Fibroblast of villous mesenchyme (primary cell): ENCODE measurements around the gene CHRNA4. TPM values are rescaled to one million over a fixed set of nuclear protein-coding genes. Genes with fewer than 3 reads are reported as not detected.

Experiments used
- DNase-seq: peaks from one replicate; pipeline ENCODE4 v3.0.0-alpha.2; 2010; ENCODE audit warnings: low read depth
- H3K4me3 ChIP-seq: 2 replicates; pipeline ENCODE4 v1.5.1; 2011; ENCODE audit warnings: low read depth, mild to moderate bottlenecking, low read length
- CTCF ChIP-seq: IDR thresholded peaks from 2 replicates; pipeline ENCODE4 v1.5.1; 2012; ENCODE audit warnings: low read depth, mild to moderate bottlenecking, low read length; ENCODE audit not compliant: insufficient read depth
- total RNA-seq: library from RNA; depleted of rRNA; stranded (reverse); fragments of >200 nt; gene quantifications from 2 replicates; pipeline ENCODE4 v1.2.3, GENCODE V29; 2012

CHRNA4 gene
- total RNA-seq, 1 donor: not detected

- DNase-seq: no peak
- no peak overlapping the region for H3K4me3 ChIP-seq
- no peak for TF ChIP-seq CTCF
Observed at GRCh38 chr20:63329331-63330083, 31.6 kb downstream of the CHRNA4 start.

DNA sequence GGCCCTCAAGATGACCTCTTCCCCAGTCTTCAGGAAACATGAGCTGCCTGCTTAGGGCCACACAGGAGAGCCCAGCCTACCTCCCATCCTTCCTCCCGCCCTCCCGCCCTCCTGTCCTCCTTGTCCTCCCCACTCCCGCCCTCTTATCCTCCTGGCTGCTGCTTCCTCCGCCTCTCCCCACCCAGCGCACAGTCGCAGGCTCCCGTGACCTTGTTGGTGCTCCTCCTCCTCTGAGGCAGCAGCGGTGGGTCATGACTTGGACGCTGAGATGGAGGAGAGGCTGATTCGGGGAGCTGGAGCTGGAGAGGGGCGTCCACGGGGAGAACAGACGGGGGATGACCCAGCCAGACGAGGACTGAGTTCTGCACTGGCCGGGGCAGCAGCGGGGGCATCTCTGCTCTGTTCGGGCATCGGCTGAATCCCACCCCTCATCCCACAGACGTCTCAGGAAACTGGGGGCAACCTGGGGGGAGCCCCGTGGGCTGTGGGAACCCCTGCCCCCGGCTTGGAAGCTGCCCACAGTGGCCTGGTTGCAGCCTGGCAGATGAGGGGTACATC lies 32.4 kb downstream of the CHRNA4 start:
- DNase-seq: no peak
- no peak overlapping the region for H3K4me3 ChIP-seq
- TF ChIP-seq CTCF: no peak

- no peak for TF ChIP-seq CTCF
- DNase-seq: no peak
- H3K4me3 ChIP-seq: no peak overlapping the region
Observed at GRCh38 chr20:63328026-63328700, 33.0 kb downstream of the CHRNA4 start.

GRCh38 chr20:63327231-63327745 lies 33.9 kb downstream of the CHRNA4 start:
- H3K4me3 ChIP-seq: no peak overlapping the region
- DNase-seq: no peak
- no peak for TF ChIP-seq CTCF

- no peak overlapping the region for H3K4me3 ChIP-seq
- TF ChIP-seq CTCF: no peak
- no peak for DNase-seq
Observed at GRCh38 chr20:63326314-63327230, 34.6 kb downstream of the CHRNA4 start.
